GM12873 (cell line): ENCODE data around the gene TMEM217.

Experiments
- TF ChIP-seq, protein P1 (sequence below): IDR thresholded peaks from 2 replicates; pipeline ENCODE4 v1.5.1; 2012; ENCODE audit warnings: low read depth, mild to moderate bottlenecking, moderate library complexity, low read length, control low read depth; ENCODE audit not compliant: insufficient read depth; ENCODE audit errors: missing control alignments

TMEM217 gene

DNA sequence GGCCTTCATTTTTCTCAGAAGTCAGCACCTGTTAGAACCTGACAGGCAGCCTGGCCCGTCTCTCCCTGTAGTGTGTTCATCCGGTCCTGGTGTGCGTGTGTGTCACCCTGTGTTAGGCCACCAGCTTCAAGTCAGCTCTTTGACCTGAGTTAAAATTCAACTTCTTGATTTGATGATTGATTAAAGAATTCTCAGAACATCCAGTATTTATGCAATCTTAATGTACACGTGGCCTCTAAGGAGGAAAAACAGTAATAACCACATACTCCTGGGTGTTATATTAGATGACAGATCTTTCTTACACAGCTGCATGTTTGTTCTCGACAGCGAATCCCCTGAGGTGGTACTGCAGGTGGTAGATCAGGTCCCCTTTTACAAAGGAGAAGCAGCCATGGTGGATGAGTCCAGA lies 19.1 kb upstream of the TMEM217 start:
- TF ChIP-seq, protein P1, sequence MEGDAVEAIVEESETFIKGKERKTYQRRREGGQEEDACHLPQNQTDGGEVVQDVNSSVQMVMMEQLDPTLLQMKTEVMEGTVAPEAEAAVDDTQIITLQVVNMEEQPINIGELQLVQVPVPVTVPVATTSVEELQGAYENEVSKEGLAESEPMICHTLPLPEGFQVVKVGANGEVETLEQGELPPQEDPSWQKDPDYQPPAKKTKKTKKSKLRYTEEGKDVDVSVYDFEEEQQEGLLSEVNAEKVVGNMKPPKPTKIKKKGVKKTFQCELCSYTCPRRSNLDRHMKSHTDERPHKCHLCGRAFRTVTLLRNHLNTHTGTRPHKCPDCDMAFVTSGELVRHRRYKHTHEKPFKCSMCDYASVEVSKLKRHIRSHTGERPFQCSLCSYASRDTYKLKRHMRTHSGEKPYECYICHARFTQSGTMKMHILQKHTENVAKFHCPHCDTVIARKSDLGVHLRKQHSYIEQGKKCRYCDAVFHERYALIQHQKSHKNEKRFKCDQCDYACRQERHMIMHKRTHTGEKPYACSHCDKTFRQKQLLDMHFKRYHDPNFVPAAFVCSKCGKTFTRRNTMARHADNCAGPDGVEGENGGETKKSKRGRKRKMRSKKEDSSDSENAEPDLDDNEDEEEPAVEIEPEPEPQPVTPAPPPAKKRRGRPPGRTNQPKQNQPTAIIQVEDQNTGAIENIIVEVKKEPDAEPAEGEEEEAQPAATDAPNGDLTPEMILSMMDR: no peak

DNA sequence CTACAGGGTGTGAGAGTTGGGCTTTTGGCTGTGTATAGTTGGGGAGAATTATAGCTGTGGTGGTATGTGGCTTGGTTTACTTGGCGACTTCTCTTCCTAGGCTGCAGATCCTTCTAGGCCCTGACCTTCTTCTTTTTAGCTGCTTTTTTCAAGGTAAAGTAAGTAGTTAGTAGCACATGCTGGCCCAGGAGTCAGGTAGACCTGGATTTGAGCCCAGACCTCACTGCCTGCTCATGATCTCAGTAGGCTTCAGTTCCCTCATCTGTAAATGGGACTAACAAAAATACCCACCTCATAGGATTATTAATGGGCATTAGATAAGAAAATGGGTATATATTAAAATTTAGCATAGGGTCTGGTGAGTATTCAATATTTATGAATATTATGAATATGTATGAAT lies 17.4 kb upstream of the TMEM217 start:
- TF ChIP-seq, protein P1: no peak

DNA sequence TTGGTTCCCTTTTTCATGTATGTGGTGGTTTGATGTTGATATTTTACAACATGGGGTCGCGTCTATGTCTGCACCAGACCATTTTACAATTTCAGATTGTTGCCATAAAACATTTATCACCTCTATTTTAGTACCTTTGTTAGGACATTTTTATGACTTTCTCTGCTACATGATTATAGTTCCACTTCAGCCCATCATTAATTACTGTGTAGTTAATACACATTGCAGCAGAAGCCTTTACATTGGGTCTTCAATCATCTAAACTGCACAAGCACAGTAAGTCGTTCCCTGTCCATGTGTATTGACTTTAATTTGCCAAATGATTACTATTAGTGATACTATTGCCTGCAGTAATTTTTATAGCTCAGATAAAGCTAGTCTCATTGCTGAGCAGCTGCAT lies 15.7 kb upstream of the TMEM217 start:
- TF ChIP-seq, protein P1: no peak

DNA sequence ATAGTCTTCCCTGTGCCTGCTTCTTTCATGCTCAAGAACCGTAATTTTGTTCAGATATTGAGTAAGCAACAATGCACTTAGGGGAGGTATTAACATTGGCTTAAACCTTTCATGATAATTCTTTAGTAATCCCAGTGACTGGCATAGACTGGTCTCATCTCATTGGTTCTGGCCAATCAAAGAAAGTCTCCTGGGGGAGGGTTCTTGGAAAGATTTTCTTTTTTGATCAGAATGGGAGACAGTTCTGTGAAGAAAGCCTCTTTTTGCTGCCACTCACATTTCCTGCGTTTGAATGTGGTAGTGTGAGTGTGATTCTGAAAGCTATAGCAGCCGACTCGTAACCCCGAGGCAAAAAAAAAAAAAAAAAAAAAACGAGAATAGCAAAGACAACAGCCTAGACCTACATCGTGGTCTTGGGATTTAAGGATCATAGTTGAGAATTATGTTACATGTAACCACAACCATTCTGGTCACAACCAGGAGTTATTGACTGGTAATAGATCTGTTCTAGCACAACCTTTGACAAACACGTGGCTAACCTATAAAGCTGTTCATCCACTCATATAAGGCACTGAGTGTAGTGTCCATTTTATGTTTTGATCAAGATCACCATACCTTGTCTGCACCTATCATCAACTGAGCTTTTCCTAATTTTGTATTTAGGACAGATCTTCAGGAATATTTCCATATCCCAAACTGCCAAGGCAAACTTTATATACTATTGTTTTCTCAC lies 15.1 kb upstream of the TMEM217 start:
- TF ChIP-seq, protein P1: no peak

DNA sequence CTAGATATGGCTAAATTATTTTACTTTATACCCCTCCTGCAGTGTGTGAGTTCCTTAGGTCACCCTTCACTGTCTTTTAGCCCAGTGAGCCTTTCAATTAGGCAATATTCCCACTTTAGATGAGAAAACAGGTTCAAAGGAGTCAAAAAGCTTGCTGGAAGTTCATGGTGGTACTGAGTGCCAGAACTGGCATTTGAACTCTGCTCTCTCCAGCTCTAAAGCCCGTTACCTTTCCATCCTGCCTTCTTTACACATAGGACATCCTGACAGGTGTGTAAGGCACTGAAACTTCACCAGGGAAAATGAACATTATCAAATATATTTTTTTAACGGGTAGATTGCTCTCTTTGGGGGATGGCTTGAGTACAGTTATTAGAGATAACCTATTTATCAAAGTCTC lies 11.2 kb upstream of the TMEM217 start:
- TF ChIP-seq, protein P1: no peak

DNA sequence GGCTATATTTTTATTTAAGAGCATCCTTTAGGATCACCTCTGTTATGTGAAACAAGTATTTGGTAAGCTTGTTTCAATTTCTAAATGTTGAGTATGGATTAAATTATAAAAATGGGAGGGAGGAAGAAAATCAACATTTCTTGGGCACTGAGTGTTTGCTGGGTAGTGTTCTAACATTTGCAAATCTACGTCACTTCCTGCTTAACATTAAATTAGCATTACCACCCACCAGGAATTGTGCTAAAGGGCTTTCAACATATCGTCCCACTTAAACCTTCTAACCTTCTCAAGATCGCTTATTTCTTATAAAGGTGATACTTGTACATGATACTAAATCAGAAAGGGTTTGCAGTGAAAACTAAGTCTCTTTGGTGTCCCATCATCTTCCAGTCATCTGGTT lies 7.9 kb upstream of the TMEM217 start:
- TF ChIP-seq, protein P1: no peak

DNA sequence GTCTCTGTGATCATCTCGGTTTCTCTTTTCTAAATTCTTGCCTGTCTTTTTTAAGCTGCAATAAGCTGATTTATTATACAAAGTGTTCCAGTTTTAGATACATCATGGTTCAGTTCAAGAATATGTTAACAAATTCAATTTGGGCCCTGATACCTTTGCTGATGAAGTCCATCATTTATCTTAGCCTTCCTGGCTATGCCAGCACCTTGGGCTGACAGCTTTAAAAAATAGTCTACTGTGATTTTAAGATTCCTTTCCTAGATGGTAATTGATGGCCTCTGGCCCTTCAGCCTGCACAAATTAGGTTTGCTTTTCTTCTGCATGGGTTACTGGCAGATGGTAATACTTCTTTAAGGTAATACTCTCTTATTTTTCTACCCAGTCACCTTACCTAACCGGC lies 7.1 kb upstream of the TMEM217 start:
- TF ChIP-seq, protein P1: no peak
